GM10248 (cell line): ENCODE data around the gene DCXR.
"Not testable (repeated sequence)": the region's sequence is repeated elsewhere in the genome, so short reads cannot be mapped to it uniquely, and the experiment has no call there.

Source experiments
- CTCF ChIA-PET: fragments of 300-600 bp; sonication (Branson Sonifier 250); formaldehyde crosslinking; extraction: SDS; loops from one replicate; lab custom pipeline; 2021; ENCODE audit warnings: antibody characterized with exemption; lab: Yijun Ruan, JAX
- POLR2A ChIA-PET: fragments of 350-650 bp; sonication (Branson Sonifier 250); formaldehyde crosslinking; extraction: SDS; loops from one replicate; lab custom pipeline; 2020; ENCODE audit warnings: antibody characterized with exemption; lab: Yijun Ruan, JAX
- DNase-seq: peaks from one replicate; pipeline ENCODE4 v3.0.0; 2012; ENCODE audit errors: extremely low spot score
- CTCF ChIP-seq: IDR thresholded peaks from 2 replicates; pipeline ENCODE4 v1.5.1; 2012; ENCODE audit warnings: mild to moderate bottlenecking, low read depth; ENCODE audit errors: extremely low read depth, missing control alignments, control extremely low read depth

DCXR gene

DNA sequence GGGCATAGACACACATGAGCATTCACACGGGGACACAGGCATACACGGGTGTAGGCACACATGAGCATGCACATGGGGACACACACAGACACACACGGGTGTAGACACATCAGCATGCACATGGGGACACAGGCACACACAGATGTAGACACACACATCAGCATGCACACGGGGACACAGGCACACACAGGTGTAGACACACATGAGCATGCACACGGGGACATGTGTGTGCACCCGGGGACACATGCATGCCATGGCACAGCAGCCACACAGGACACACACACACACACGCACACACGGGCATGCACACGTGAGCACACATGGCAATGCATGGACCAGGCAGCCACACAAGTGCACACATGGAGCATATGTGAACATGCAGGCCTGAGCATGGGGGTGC lies 5.2 kb upstream of the DCXR start:
- CTCF ChIA-PET: interaction anchor here (1.4 to 5.6 kb wide), 2 partner anchors 12 to 16 kb away, joined by 5 to 67 read pairs; partner anchors contain the start of genes CENPX and LRRC45
- POLR2A ChIA-PET: interaction anchor here (0.7 kb wide), 1 partner anchor 9 kb away, joined by 4 read pairs; the partner anchor contains the start of genes GPS1 and RFNG
- DNase-seq: no peak
- no peak for TF ChIP-seq CTCF

DNA sequence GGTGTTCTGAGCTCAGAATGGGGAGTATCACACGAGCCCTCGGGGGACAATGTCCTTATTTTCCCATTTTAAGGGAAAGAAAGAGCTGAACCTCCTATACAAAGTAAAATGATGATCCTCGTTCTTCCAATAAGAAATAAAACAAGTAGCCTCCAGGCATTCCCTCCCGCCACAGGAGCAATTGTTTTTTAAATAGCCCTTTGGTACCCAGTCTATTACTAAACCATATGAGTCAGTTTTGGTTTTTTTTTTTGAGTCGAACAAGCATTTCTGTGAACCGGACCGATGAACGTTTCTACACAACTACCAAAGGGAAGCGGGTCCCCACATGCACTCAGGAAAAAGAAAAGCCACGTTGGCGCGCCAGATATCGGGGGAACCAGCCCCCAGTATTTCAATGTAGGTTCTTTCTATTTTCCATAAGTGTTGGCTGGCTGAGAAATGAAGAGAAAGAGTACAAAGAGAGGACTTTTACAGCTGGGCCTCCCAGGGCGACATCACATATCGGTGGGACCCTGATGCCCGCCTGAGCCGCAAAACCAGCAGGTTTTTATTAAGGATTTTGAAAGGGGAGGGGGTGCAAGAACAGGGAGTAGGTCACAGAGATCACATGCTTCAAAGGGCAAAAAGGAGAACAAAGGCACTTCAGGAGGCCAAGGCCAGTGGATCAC lies 3.8 kb upstream of the DCXR start:
- CTCF ChIA-PET: interaction anchor here (1.4 to 5.6 kb wide), 2 partner anchors 15 to 165 kb away, joined by 3 to 67 read pairs; partner anchors contain the start of genes CENPX and LRRC45
- no peak for TF ChIP-seq CTCF
- no peak for DNase-seq
- POLR2A ChIA-PET: no interaction called here

DNA sequence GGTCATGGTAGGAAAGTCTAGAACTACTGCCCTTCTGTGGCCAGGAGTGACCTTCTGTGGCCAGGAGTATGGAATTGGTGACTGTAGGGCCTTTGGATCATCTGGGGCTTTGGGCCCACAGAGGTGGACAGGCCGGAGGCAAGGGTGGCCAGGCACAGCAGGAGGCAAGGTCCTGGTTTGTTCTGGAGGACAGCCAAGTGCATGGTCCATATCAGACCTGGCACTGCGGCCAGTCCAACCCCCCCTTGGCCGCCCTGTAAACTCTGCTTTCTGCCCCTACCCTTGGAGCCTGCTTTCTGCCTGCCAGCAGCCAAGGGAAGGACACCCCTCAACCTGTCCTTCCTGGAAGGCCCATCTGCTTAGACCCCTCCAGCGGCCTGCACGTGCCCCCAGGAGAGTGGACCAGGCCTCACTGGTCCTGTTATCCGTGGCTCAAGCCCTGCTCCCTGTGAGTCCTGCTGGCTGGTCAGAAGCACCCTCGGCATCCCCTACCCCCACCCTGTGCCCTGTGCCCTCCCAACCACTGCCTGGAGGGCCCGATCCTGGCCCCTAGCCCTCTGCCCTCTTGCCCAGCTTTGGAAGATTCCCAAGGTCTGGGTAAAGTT lies 2.3 kb upstream of the DCXR start:
- POLR2A ChIA-PET: no interaction called here
- no peak for TF ChIP-seq CTCF
- DNase-seq: no peak
- CTCF ChIA-PET: interaction anchor here (5.6 kb wide), 1 partner anchor 13 kb away, joined by 67 read pairs; the partner anchor contains the start of genes CENPX and LRRC45

GRCh38 chr17:82038796-82039409 lies 1.4 kb upstream of the DCXR start:
- POLR2A ChIA-PET, DNase-seq: not testable (repeated sequence)
- CTCF ChIA-PET: interaction anchor here (1.3 to 5.6 kb wide), 5 partner anchors 11 to 98 kb away, joined by 3 to 67 read pairs (median 10); partner anchors contain the start of genes CENPX and LRRC45

DNA sequence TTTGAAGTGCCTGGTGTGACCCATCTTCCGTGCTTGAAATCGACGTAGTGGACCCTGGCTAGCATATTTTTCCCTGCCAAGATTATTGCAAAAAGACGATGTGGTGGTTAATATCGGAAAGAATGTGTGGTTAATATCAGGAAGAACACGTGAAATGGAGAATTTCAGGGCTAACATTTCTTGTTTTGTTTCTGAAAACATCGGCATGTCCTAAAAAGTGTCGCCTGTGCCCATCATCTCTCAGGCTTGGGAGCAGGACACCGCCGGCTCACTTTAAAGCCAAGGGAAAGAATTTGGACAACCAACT lies 345 bp upstream of the DCXR start:
- no peak for DNase-seq
- POLR2A ChIA-PET: interaction anchor here (0.6 to 1.6 kb wide), 9 partner anchors 12 to 262 kb away, joined by 3 to 14 read pairs (median 3); partner anchors contain the start of genes CENPX, GPS1 and LRRC45
- CTCF ChIA-PET: interaction anchor here (0.6 to 5.6 kb wide), 33 partner anchors 9 to 388 kb away, joined by 3 to 67 read pairs (median 3); partner anchors contain the start of genes CENPX, LRRC45 and PYCR1
- no peak for TF ChIP-seq CTCF

- ChIA-PET CTCF (interaction anchor here (0.8 to 3.0 kb wide), 7 partner anchors 10 to 118 kb away, joined by 3 to 16 read pairs (median 5); partner anchors contain the start of genes CENPX and LRRC45), POLR2A (interaction anchor here (1.6 kb wide), 1 partner anchor 13 kb away, joined by 5 read pairs; no protein-coding TSS in a partner anchor)
- DNase-seq: no peak
- TF ChIP-seq CTCF: no peak
These were observed 834 bp downstream of the DCXR start for GRCh38 chr17:82036634-82037091.
